Measurements from ENCODE around the gene MBD3L4.
"Not testable (repeated sequence)": the region's sequence is repeated elsewhere in the genome, so short reads cannot be mapped to it uniquely, and the experiment has no call there.

MBD3L4 gene

DNA sequence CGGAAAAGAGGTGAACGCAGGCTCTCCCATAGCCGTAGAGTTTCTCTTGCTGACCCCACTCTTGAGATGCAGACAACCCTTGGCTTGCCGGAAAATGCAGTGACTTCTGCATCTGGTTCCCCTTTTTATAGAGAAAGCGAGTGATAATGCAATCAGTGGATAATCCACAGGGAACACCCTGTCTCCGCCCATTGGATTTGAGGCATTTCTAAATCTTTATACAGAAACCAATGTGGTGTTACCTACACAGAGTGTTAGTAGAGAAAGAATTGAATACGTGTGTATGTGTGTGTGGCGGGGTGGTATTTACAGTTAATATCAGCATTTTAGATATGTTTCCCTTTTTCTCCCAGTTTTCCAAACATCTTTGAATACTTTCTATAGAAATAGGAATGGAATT, 18.6 kb upstream of the MBD3L4 start, which contains the start of gene MBD3L3:
TSS of gene MBD3L3 (minus strand) at position 101 of the 400 bp plus-strand sequence. CDS start at position 30, 71 bp downstream.
- not testable (repeated sequence) for H3K27ac Mint-ChIP-seq; H3K9me3 Mint-ChIP-seq; H3K36me3 Mint-ChIP-seq; ATAC-seq; H3K4me3 Mint-ChIP-seq; DNase-seq (ENCODE audit: low spot score in 2 of 2); H3K4me1 Mint-ChIP-seq

DNA sequence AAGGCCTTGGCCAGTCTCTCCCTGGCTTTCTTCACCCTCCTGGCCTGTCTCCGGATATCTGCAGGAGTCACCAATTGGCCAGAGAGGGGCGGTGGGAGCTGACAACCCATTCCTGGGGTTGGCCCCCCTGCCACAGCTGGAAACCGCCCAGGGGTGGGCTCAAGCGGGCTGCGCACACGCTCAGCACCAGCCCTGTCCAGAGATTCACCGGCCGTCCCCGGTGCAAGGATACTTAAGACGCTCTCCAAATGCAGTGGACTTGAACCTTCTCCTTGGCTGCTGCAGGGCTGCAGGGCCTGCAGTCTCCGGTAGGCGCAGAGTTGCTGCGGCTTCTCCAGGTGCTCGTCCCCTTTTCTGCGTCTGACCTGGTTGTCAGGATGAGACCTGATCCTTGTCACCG, 16.4 kb upstream of the MBD3L4 start:
- not testable (repeated sequence) for H3K27ac Mint-ChIP-seq, ATAC-seq, H3K36me3 Mint-ChIP-seq, H3K9me3 Mint-ChIP-seq, H3K4me1 Mint-ChIP-seq, H3K4me3 Mint-ChIP-seq
- peak in 1 of 2 donors; percentile 29 for DNase-seq (ENCODE audit: low spot score in 2 of 2)

DNA sequence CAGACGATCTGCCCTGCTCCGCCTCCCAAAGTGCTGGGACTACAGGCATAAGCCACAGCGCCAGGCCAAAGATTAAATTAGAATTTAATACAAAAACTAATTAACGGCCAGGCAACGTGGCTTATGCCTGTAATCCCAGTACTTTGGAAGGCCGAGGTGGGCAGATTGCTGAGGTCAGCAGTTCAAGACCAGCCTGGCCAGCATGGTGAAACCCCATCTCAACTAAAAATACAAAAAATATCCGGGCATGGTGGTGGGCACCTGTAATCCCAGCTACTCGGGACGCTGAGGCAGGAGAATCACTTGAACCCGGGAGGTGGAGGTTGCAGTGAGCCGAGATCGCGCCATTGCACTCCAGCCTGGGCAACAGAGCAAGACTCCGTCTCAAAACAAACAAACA, 15.7 kb upstream of the MBD3L4 start:
- not testable (repeated sequence) for H3K9me3 Mint-ChIP-seq, H3K36me3 Mint-ChIP-seq, H3K27ac Mint-ChIP-seq, H3K4me1 Mint-ChIP-seq, ATAC-seq, H3K4me3 Mint-ChIP-seq
- DNase-seq (ENCODE audit: low spot score in 2 of 2): peak in 1 of 2 donors; percentile 40

DNA sequence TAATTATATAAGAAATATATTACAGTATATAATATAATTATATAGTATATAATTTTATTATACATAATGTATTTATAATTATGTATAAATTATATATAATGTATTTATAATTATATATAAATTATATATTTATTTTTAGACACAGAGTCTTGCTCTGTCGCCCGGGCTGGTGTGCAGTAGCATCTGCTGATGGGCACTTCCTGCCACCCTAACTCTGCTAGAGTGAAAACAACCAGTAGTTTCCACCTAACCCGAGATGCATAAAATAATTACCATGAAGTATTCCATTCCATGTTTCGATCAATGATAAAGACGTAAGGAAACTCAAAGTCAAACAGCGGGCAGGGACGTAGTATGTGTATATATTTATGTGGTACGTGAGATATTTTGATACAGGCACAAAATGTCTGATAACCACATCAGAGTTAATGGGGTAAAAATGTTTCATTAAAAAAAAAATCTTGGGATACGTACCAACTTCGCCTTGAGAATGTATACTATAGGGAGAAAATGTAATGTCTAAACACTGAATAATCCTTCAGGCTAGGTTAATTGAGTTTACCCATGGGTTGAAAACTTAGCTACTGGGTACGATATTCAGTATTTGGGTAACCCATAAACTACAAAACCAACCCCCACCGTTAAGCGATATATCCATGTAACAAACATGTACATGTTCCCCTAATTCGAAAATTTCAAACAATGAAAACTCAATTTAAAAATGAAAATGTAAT, 14.8 kb upstream of the MBD3L4 start:
- not testable (repeated sequence) for H3K27ac Mint-ChIP-seq, H3K9me3 Mint-ChIP-seq, H3K36me3 Mint-ChIP-seq, ATAC-seq, H3K4me3 Mint-ChIP-seq, H3K4me1 Mint-ChIP-seq
- DNase-seq (ENCODE audit: low spot score in 2 of 2): peak in 1 of 2 donors; percentile 17

DNA sequence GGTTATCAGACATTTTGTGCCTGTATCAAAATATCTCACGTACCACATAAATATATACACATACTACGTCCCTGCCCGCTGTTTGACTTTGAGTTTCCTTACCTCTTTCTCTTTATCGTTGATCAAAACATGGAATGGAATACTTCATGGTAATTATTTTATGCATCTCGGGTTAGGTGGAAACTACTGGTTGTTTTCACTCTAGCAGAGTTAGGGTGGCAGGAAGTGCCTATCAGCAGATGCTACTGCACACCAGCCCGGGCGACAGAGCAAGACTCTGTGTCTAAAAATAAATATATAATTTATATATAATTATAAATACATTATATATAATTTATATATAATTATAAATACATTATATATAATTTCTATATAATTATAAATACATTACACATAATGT, 12.9 kb upstream of the MBD3L4 start:
- DNase-seq (ENCODE audit: low spot score in 2 of 2): peak in 1 of 2 donors; percentile 36
- H3K4me3 Mint-ChIP-seq, H3K9me3 Mint-ChIP-seq, H3K36me3 Mint-ChIP-seq, ATAC-seq, H3K27ac Mint-ChIP-seq, H3K4me1 Mint-ChIP-seq: not testable (repeated sequence)

DNA sequence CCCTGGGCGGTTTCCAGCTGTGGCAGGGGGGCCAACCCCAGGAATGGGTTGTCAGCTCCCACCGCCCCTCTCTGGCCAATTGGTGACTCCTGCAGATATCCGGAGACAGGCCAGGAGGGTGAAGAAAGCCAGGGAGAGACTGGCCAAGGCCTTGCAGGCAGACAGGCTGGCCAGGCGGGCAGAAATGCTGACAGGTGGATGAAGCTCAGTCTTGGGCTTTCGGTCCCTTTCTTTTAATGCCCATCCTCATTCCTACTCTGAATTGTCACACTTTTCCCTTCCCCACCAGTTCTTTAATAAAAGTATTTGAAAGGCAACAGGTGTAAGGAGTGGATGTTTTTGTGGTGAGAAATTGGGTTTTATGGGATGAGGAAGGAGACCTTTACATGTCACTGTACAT, 11.4 kb upstream of the MBD3L4 start:
- H3K27ac Mint-ChIP-seq: not testable (repeated sequence)

DNA sequence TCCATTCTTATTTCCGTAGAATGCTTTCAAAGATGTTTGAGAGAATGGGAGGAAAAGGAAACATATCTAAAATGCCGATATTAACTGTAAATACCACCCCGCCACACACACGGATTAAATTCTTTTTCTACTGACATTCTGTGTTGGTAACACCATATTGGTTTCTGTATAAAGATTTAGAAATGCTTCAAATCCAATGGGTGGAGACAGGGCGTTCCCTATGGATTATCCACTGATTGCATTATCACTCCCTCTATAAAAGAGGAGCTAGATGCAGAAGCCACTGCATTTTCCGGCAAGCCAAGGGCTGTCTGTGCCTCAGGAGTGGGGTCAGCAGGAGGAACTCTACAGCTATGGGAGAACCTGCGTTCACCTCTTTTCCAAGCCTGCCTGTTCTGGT, 9.0 kb upstream of the MBD3L4 start, which contains the start of gene MBD3L2:
TSS of gene MBD3L2 (plus strand) at position 301 of the 400 bp plus-strand sequence. CDS start at position 354, 53 bp downstream.
- H3K36me3 Mint-ChIP-seq; H3K4me1 Mint-ChIP-seq; H3K4me3 Mint-ChIP-seq; H3K27ac Mint-ChIP-seq; ATAC-seq; H3K9me3 Mint-ChIP-seq; DNase-seq (ENCODE audit: low spot score in 2 of 2): not testable (repeated sequence)

More for the DNA sequence above, 11.4 kb upstream of the MBD3L4 start:
- not testable (repeated sequence) for H3K4me3 Mint-ChIP-seq; H3K4me1 Mint-ChIP-seq; ATAC-seq; H3K9me3 Mint-ChIP-seq; DNase-seq (ENCODE audit: low spot score in 2 of 2); H3K36me3 Mint-ChIP-seq

DNA sequence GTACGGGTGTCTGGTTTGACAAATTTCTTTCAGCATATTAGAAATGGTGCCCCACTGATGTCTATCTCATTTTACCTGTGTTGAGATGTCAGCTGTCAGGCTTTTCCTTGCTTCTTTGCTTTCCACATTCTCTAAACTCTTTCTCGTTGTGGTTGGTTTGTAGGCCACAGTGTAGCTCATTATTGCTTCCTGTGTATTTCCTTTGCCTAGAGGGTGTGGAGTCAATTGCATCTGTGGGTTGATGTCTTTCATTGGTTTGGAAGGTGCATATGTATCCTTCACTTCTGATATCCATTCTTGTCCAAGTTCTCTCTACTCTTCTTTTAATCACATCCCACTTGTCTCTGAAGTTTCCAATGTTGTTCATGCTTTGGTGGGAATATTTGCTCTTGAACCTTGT, 1.6 kb upstream of the MBD3L4 start:
- ATAC-seq; H3K9me3 Mint-ChIP-seq; H3K27ac Mint-ChIP-seq; DNase-seq (ENCODE audit: low spot score in 2 of 2); H3K4me1 Mint-ChIP-seq; H3K4me3 Mint-ChIP-seq; H3K36me3 Mint-ChIP-seq: not testable (repeated sequence)

DNA sequence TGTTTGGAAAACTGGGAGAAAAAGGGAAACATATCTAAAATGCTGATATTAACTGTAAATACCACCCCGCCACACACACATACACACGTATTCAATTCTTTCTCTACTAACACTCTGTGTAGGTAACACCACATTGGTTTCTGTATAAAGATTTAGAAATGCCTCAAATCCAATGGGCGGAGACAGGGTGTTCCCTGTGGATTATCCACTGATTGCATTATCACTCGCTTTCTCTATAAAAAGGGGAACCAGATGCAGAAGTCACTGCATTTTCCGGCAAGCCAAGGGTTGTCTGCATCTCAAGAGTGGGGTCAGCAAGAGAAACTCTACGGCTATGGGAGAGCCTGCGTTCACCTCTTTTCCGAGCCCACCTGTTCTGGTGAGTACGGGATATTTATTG, 9.7 kb downstream of the MBD3L4 start, which contains the start of gene MBD3L5:
TSS of gene MBD3L5 (plus strand) at position 301 of the 400 bp plus-strand sequence. CDS start at position 335, 34 bp downstream.
- DNase-seq (ENCODE audit: low spot score in 2 of 2); H3K36me3 Mint-ChIP-seq; H3K9me3 Mint-ChIP-seq; ATAC-seq; H3K4me1 Mint-ChIP-seq; H3K27ac Mint-ChIP-seq; H3K4me3 Mint-ChIP-seq: not testable (repeated sequence)

DNA sequence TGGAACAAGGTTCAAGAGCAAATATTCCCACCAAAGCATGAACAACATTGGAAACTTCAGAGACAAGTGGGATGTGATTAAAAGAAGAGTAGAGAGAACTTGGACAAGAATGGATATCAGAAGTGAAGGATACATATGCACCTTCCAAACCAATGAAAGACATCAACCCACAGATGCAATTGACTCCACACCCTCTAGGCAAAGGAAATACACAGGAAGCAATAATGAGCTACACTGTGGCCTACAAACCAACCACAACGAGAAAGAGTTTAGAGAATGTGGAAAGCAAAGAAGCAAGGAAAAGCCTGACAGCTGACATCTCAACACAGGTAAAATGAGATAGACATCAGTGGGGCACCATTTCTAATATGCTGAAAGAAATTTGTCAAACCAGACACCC, 11.2 kb downstream of the MBD3L4 start:
- H3K4me3 Mint-ChIP-seq; H3K27ac Mint-ChIP-seq; H3K36me3 Mint-ChIP-seq; H3K9me3 Mint-ChIP-seq; H3K4me1 Mint-ChIP-seq; DNase-seq (ENCODE audit: low spot score in 2 of 2); ATAC-seq: not testable (repeated sequence)

DNA sequence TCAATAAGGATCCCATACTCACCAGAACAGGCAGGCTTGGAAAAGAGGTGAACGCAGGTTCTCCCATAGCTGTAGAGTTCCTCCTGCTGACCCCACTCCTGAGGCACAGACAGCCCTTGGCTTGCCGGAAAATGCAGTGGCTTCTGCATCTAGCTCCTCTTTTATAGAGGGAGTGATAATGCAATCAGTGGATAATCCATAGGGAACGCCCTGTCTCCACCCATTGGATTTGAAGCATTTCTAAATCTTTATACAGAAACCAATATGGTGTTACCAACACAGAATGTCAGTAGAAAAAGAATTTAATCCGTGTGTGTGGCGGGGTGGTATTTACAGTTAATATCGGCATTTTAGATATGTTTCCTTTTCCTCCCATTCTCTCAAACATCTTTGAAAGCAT, 18.6 kb downstream of the MBD3L4 start, which contains the start of gene MBD3L2B:
TSS of gene MBD3L2B (minus strand) at position 101 of the 400 bp plus-strand sequence. CDS start at position 67, 34 bp downstream.
- H3K36me3 Mint-ChIP-seq; H3K9me3 Mint-ChIP-seq; H3K27ac Mint-ChIP-seq; DNase-seq (ENCODE audit: low spot score in 2 of 2); H3K4me1 Mint-ChIP-seq; ATAC-seq; H3K4me3 Mint-ChIP-seq: not testable (repeated sequence)

DNA sequence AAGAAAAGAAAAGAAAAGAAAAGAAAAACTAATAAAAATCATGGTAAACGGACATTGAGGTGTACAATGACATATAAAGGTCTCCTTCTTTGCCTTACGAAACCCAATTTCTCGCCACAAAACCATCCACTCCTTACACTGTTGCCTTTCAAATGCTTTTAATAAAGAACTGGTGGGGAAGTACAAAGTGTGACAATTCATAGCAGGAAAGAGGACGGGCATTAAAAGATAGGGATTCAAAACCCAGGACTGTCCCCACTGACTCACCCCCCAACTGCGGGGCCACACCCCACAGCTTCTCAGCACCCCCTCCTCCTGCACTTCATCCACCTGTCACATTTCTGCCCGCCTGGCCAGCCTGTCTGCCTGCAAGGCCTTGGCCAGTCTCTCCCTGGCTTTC, 21.2 kb downstream of the MBD3L4 start:
- Mint-ChIP-seq H3K9me3 (no peaks in the 10 kb centered on the region), H3K4me1 (peaks cover 3% of the 10 kb centered on the region), H3K36me3 (no peaks in the 10 kb centered on the region), H3K27ac (no peak overlapping the region), H3K4me3 (no peak overlapping the region)
- DNase-seq (ENCODE audit: low spot score in 2 of 2): peak in 1 of 2 donors; percentile 20
- no peak for ATAC-seq

DNA sequence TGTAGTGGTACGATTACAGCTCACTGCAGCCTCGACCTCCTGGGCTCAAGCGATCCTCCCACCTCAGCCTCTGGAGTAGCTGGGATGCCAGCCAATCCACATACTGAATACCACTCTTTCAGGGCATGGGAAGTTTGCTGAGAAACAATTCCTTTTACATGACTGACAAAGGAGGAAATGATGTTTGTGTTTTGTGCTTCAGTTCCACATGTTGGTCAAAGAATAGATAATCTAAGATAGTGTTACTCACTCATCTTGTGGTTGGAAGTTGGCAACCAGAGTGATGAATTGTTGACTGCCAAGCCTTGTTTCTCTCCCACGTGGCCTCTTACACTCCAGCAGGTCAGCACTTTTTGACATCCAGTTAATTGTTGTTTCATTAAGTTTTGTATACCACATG, 26.3 kb downstream of the MBD3L4 start:
- peak overlapping the region; percentile 51 for H3K27ac Mint-ChIP-seq
- H3K36me3 Mint-ChIP-seq: no peaks in the 10 kb centered on the region
- no peak overlapping the region for H3K4me3 Mint-ChIP-seq
- ATAC-seq (peak; percentile 86), DNase-seq (ENCODE audit: low spot score in 2 of 2) (peak in 1 of 2 donors; percentile 45)
- peaks cover 32% of the 10 kb centered on the region for H3K4me1 Mint-ChIP-seq
- no peaks in the 10 kb centered on the region for H3K9me3 Mint-ChIP-seq

DNA sequence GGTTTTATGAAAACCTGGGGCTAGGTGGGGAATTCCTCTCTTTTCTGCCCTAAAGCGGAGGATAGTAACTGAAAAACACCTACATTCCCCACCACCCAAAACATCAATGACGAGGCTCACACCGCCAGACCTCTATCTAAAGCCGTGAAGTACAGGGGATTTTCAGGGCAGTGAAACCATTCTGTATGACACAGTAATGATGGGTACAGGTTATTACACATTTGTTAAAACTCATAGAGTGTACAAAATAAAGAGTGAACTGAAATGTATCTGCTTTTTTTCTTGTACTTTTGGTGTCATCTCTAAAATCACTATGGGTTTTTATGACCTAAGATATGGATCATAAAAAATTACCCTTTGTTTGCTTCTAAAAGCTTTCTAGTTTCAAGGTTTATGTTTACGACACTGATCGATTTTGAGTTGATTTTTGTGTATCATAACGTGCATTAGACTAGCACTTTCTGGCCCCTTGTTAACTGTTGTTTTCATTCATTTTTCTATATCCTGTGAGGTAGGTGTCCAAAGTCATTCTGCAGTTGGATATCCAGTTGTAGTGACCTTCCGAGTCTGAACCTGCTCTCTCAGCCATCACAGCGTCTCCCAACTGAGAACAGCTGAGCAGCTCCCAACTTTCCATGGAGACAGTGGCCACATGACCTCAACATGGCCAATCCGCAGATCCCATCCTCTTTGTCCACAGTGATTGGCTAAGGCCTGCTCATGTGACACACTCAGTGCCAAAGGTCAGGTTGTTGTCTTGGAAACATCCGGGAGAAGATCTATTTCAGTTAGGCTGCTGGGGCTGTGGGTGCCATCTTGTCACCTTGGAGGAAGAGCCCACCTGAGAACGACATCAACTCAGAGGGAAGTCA, 29.0 kb downstream of the MBD3L4 start:
- H3K36me3 Mint-ChIP-seq: no peaks in the 10 kb centered on the region
- DNase-seq (ENCODE audit: low spot score in 2 of 2) (peak in 1 of 2 donors; percentile 49), ATAC-seq (peak; percentile 93)
- H3K4me1 Mint-ChIP-seq: peaks cover 46% of the 10 kb centered on the region
- no peaks in the 10 kb centered on the region for H3K9me3 Mint-ChIP-seq
- peak overlapping the region; percentile 44 for H3K27ac Mint-ChIP-seq
- peak overlapping the region; percentile 16 for H3K4me3 Mint-ChIP-seq

DNA sequence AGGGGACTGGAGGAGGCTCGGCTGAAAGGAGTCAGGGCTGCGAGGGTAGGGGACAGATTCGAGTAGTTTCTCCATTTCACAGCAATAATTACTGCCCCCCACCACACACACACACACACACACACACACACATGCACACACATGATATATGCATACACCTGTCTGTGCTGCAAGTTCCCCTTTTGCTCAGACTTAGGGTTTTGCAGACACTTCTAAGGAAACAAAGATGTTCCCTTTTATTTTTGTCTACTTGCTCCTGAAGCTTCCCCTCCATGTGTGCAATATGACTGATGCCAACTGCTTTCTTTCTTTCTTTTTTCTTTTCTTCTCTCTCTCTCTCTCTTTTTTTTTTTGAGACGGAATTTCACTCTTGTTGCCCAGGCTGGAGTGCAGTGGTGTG, 32.1 kb downstream of the MBD3L4 start:
- DNase-seq (ENCODE audit: low spot score in 2 of 2) (peak in 1 of 2 donors; percentile 36), ATAC-seq (no peak)
- no peaks in the 10 kb centered on the region for H3K9me3 Mint-ChIP-seq
- no peaks in the 10 kb centered on the region for H3K36me3 Mint-ChIP-seq
- H3K4me1 Mint-ChIP-seq: peaks cover 42% of the 10 kb centered on the region
- H3K4me3 Mint-ChIP-seq: no peak overlapping the region
- H3K27ac Mint-ChIP-seq: no peak overlapping the region

Measured in stimulated activated effector memory CD8-positive, alpha-beta T cell treated with anti-CD3 and anti-CD28 coated beads, Interleukin-12 subunit alpha, Interleukin-12 subunit beta, amount 100 ng/mL, for 72 hours (primary cell).